Endothelial cell of umbilical vein (primary cell): Measurements from ENCODE around the gene ATP12A. TPM values are rescaled to one million over a fixed set of nuclear protein-coding genes. Genes with fewer than 3 reads are reported as not detected.

Experiments
- BruUV-seq: library from RNA; stranded (reverse); fragments of 400-500 nt; replicated peaks from 2 replicates; lab custom pipeline; 2021; lab: Mats Ljungman, UMichigan
- CTCF ChIA-PET: fragments of 300-600, 350-600 bp; sonication (Branson Sonifier 250); formaldehyde crosslinking; loops from one replicate; lab custom pipeline; 2021; ENCODE audit warnings: antibody characterized with exemption, inconsistent platforms; lab: Charles Lee
- POLR2A ChIA-PET: fragments of 300-600, 350-600 bp; sonication (Branson Sonifier 250); formaldehyde crosslinking; loops from one replicate; lab custom pipeline; 2021; ENCODE audit warnings: antibody characterized with exemption, inconsistent platforms; lab: Charles Lee
- DNase-seq: peaks from one replicate; pipeline ENCODE4 v3.0.0-alpha.2; 2011; ENCODE audit warnings: low read depth, low spot score
- FAIRE-seq: peaks from 2 replicates; lab custom pipeline; 2011; peaks lifted over from hg19 to GRCh38; lab: Jason Lieb, UNC
- H2AFZ ChIP-seq: 2 replicates; pipeline ENCODE4 v1.6.0; 2012; ENCODE audit warnings: low read depth, low read length, control low read depth, inconsistent platforms
- H3K27ac ChIP-seq: 2 replicates; pipeline ENCODE4 v1.5.1; 2011; ENCODE audit warnings: low read depth, mild to moderate bottlenecking, control low read depth, low read length, moderate library complexity; ENCODE audit not compliant: insufficient read depth
- H3K27me3 ChIP-seq, 2 experiments: 2 replicates each; pipeline versions ENCODE4 v1.6.0 to v1.6.1; 2011; ENCODE audit warnings: low read length in 2 of 2, mixed read lengths in 1 of 2; ENCODE audit not compliant: control insufficient read depth in 2 of 2, insufficient read depth in 2 of 2
- H3K36me3 ChIP-seq, 2 experiments: 2 replicates in 1 of 2; 3 replicates in 1 of 2; pipeline ENCODE4 v1.5.1; 2011; ENCODE audit warnings: low read length in 2 of 2, mild to moderate bottlenecking in 1 of 2, moderate library complexity in 1 of 2; ENCODE audit not compliant: control insufficient read depth in 2 of 2, insufficient read depth in 2 of 2; ENCODE audit errors: extremely low read depth in 1 of 2
- H3K4me1 ChIP-seq: 3 replicates; pipeline ENCODE4 v1.5.1; 2011; ENCODE audit warnings: mild to moderate bottlenecking, low read length; ENCODE audit not compliant: control insufficient read depth, insufficient read depth; ENCODE audit errors: extremely low read depth
- H3K4me2 ChIP-seq: 2 replicates; pipeline ENCODE4 v1.6.1; 2011; ENCODE audit warnings: low read length, control low read depth, mixed read lengths; ENCODE audit not compliant: insufficient read depth
- H3K4me3 ChIP-seq, 3 experiments: fragments of 200-600 bp in 1 of 3; sonication (generic), shearing (Covaris generic) in 1 of 3; replicated peaks in 1 of 3; 2 replicates each; pipeline ENCODE4 v1.5.1; 2011 to 2016; ENCODE audit warnings: control low read depth in 3 of 3, low read length in 3 of 3, mild to moderate bottlenecking in 2 of 3, inconsistent platforms in 1 of 3, low read depth in 1 of 3, moderate library complexity in 1 of 3; ENCODE audit not compliant: insufficient read depth in 1 of 3
- H3K79me2 ChIP-seq: 2 replicates; pipeline ENCODE4 v1.6.0; 2012; ENCODE audit warnings: low read length, inconsistent platforms; ENCODE audit not compliant: control insufficient read depth, insufficient read depth
- H3K9ac ChIP-seq: replicated peaks from 2 replicates; pipeline ENCODE3; 2011; ENCODE audit warnings: low read length, control low read depth; ENCODE audit not compliant: insufficient read depth; ENCODE audit errors: extremely low read depth
- H3K9me1 ChIP-seq: replicated peaks from 3 replicates; pipeline ENCODE4 v1.6.0; 2011; ENCODE audit warnings: mild to moderate bottlenecking, low read length; ENCODE audit not compliant: control insufficient read depth, insufficient read depth; ENCODE audit errors: extremely low read depth
- H3K9me3 ChIP-seq: replicated peaks from 2 replicates; pipeline ENCODE4 v1.5.1; 2012; ENCODE audit warnings: low read length, inconsistent platforms; ENCODE audit not compliant: control insufficient read depth, insufficient read depth
- H4K20me1 ChIP-seq: replicated peaks from 2 replicates; pipeline ENCODE3; 2011; ENCODE audit warnings: mild to moderate bottlenecking, low read length; ENCODE audit not compliant: control insufficient read depth, insufficient read depth; ENCODE audit errors: extremely low read depth
- CTCF ChIP-seq, 2 donors: IDR thresholded peaks; 1 replicate in 1 of 2; 2 replicates in 1 of 2; pipeline ENCODE4 v1.5.1; 2011; ENCODE audit warnings: low read length in 2 of 2, mild to moderate bottlenecking in 2 of 2, moderate library complexity in 2 of 2, control low read depth in 1 of 2, inconsistent platforms in 1 of 2, low read depth in 1 of 2; ENCODE audit not compliant: insufficient read depth in 1 of 2; ENCODE audit errors: extremely low read depth in 1 of 2
- EZH2 ChIP-seq: IDR thresholded peaks from 2 replicates; pipeline ENCODE4 v1.6.1; 2012; ENCODE audit warnings: borderline replicate concordance, low read depth, mild to moderate bottlenecking, moderate library complexity, low read length, inconsistent platforms; ENCODE audit not compliant: severe bottlenecking
- FOS ChIP-seq: IDR thresholded peaks from 2 replicates; pipeline ENCODE4 v1.6.1; 2011; ENCODE audit warnings: mild to moderate bottlenecking, low read length, moderate library complexity, borderline replicate concordance; ENCODE audit not compliant: insufficient read depth
- GATA2 ChIP-seq: IDR thresholded peaks from 2 replicates; pipeline ENCODE4 v1.7.0; 2011; ENCODE audit warnings: low read depth, mild to moderate bottlenecking, moderate library complexity, mixed read lengths, low read length; ENCODE audit not compliant: insufficient read length, insufficient read depth
- JUN ChIP-seq: IDR thresholded peaks from 2 replicates; pipeline ENCODE4 v1.6.1; 2011; ENCODE audit warnings: borderline replicate concordance, low read depth; ENCODE audit not compliant: insufficient read length, insufficient read depth
- MAX ChIP-seq: IDR thresholded peaks from 2 replicates; pipeline ENCODE4 v1.6.1; 2011; ENCODE audit not compliant: insufficient read depth, insufficient read length
- MYC ChIP-seq: IDR thresholded peaks from one replicate; pipeline ENCODE4 v1.6.1; 2011; ENCODE audit warnings: mild to moderate bottlenecking, low read depth, low read length
- POLR2A ChIP-seq: IDR thresholded peaks from 2 replicates; pipeline ENCODE4 v1.6.1; 2012; ENCODE audit warnings: low read depth, mild to moderate bottlenecking, control low read depth, low read length
- POLR2AphosphoS5 ChIP-seq: IDR thresholded peaks from 2 replicates; pipeline ENCODE4 v1.6.1; 2012; ENCODE audit warnings: low read depth, mild to moderate bottlenecking, control low read depth, low read length, moderate library complexity; ENCODE audit not compliant: insufficient read depth
- dilution Hi-C: fragments of 300-500 bp; cut with MboI; formaldehyde crosslinking; loops from one replicate; pipeline ENCODE4 v1.15.0; 2019; ENCODE audit warnings: low sequenced_read_pairs; ENCODE audit not compliant: extremely low pct_ligation_motif_present
- intact Hi-C: fragments of 100-400 bp; cut with micrococcal nuclease; formaldehyde crosslinking; loops from one replicate; pipeline ENCODE4 v1.10.0; 2022
- polyA plus RNA-seq, 4 experiments: library from polyadenylated mRNA; depleted of rRNA in 3 of 4; stranded (reverse) in 3 of 4; unstranded in 1 of 4; fragments of >200 nt; gene quantifications; 2 replicates each; pipeline versions ENCODE4 v1.2.1 to v1.2.3, GENCODE V29; 2011 to 2012; ENCODE audit warnings: missing spikeins in 1 of 4
- total RNA-seq: library from RNA; stranded (reverse); gene quantifications from 2 replicates; pipeline ENCODE4 v1.2.3, GENCODE V29; 2021

The ATP12A gene
- total and polyA plus RNA-seq, 2 donors (not counting 3 experiments of a cell fraction or from before 2014, with no cell fraction given): not detected

GRCh38 chr13:24649688-24650043, 30.5 kb upstream of the ATP12A start:
- FAIRE-seq: no peak
- no peaks in the 10 kb centered on the region for H3K9me3 ChIP-seq

More at GRCh38 chr13:24649688-24650043, 30.5 kb upstream of the ATP12A start:
- no peak for DNase-seq
- Histone ChIP-seq H3K27me3 (no peaks in the 10 kb centered on the region), H3K4me1 (no peaks in the 10 kb centered on the region), H2AFZ (no peak overlapping the region), H3K4me3 (no peak overlapping the region), H3K9me1 (no peaks in the 10 kb centered on the region), H3K9ac (no peak overlapping the region), H3K4me2 (no peak overlapping the region), H4K20me1 (no peaks in the 10 kb centered on the region), H3K27ac (no peak overlapping the region), H3K79me2 (no peaks in the 10 kb centered on the region), H3K36me3 (no peaks in the 10 kb centered on the region)
- TF ChIP-seq POLR2A (no peak), FOS (no peak), JUN (no peak), GATA2 (no peak), MAX (no peak), EZH2 (no peak), CTCF (IDR thresholded peaks at IDR 0.05; ENCODE audit: extremely low read depth in 1 of 2, insufficient read depth in 1 of 2, low read depth in 1 of 2, low read length in 2 of 2) (no peak), POLR2AphosphoS5 (no peak), MYC (no peak)
- ChIA-PET POLR2A (no interaction called here), CTCF (no interaction called here)
- dilution Hi-C loops: no loop called here
- intact Hi-C loops: no loop called here
- no TSS peak for BruUV-seq
